Fibroblast of skin of left biceps (primary cell): ENCODE results near the gene SNRNP200.

ENCODE experiments used
- DNase-seq, 2 experiments: peaks; one replicate each; pipeline ENCODE4 v3.0.0-alpha.2; 2013; ENCODE audit warnings: low read depth in 2 of 2

SNRNP200 gene

DNA sequence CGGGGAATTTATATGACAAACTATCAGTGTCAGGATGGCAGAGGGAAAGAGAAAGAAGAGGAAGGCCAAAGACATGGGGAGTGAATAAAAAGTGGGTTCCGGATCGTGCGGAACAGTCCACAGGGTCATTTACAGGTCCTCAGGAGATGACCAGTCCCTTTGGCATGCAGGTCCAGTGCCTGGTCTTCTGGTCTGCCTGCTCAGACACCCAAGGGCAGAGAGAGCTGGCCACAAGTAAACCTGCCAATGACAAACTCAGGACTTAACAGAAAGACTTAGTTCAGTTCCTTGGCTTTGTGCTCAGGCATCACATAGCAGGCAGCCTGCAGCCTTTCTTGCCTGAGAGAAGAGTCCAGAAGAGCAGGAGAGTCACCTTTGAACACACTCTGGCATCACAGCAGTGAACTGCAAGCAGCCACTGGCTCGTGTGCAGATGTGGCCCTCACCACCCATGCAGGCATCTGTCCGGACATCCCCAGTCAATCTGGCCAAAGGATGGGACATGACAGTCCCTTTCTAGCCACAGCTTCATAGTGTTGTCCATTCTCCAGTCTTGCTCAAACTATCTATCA is 53.5 kb downstream of the SNRNP200 start:
- DNase-seq, result no peak

DNA sequence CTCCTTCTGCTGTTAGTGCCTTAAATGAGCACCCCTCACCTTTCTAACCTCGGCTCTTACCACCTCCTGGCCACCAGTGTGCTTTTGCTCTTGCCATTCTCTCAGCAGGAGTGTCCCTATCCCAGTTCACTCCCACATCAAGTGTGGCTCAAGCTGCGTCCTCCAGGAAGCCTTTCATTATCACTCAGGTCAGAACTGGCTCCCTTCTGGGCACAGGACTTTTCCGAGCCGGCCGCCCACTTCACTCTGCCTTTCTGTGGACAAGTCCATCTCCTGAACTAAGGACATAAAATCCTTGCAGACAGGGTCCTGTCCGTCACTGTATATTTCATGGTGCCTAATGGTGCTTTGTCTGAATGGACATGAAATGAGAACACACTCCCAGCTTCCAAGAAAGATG is 55.2 kb downstream of the SNRNP200 start:
- no peak for DNase-seq

DNA sequence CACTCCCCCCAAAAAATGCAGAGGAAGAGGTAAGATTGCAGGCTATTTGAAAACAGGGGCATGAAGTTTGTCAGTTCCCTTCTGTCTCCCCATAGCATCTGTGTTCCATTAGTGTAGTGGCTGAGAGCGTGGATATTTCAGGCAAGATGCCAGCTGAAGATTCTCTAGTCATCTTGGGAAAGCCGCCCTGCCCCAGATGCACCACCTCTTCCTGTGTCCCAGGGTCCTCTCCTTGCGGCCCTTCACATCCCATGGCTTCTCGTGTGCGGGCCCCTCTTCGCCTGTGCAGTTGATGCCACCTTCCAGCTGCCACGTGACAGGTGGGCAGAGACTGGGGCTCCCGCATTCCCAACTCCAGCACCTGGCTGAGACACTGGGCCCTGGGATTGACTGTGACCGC is 55.7 kb downstream of the SNRNP200 start:
- peak; percentile 79 to 81 for DNase-seq

DNA sequence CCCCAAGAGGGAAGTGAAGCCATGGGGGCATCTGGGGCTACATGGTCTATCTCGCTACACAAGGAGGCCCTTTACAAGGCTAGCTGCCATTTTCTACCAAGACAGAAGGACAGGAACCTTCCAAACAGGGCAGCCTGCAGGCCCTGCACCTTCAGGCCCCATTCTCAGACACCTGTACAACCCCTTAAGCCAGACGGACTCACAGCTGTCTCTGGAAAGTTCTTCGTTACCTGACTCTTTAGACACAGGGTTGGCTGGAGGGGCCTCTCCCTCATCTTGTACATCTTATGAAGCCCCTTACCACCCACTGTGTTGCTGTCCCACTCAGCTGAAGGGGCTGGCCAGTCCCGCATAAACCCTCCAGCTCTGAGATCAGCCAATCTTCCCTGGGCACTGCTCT is 56.7 kb downstream of the SNRNP200 start:
- DNase-seq, result no peak

DNA sequence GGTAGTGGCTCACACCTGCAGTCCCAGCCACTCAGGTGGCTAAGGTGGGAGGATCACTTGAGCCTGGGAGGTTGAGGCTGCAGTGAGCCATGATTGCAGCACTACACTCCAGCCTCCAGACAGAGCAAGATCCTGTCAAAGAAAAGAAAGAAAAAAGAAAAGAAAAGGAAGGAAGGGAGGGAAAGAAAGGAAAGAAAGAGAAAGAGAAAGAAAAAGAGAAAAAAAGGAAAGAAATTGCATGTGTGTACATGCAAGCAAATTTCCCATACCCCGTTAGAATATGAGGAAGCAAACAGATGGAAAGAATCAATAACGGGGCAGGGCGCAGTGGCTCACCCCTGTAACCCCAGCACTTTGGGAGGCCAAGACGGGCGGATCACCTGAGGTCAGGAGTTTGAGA is 57.5 kb downstream of the SNRNP200 start:
- no peak for DNase-seq

DNA sequence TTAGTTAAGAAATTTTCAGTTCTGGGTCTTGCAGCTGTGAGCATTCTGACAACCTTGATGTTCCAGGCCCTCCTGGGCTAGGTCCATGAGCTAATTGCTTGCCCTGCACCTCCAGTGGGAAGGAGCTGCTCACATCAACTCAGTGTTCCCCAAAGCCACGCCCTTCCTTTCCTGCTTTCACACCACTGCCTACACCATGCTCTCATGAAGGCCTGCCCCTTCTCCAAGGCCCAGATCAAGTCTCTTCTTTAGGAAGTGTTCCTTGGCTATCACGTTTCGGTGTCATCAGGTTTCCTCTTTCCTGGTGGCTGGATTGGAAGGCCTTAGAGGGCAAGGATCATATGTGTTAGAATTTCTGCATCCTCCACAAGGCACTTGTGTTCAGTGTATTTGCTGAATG is 58.3 kb downstream of the SNRNP200 start:
- DNase-seq, result no peak

DNA sequence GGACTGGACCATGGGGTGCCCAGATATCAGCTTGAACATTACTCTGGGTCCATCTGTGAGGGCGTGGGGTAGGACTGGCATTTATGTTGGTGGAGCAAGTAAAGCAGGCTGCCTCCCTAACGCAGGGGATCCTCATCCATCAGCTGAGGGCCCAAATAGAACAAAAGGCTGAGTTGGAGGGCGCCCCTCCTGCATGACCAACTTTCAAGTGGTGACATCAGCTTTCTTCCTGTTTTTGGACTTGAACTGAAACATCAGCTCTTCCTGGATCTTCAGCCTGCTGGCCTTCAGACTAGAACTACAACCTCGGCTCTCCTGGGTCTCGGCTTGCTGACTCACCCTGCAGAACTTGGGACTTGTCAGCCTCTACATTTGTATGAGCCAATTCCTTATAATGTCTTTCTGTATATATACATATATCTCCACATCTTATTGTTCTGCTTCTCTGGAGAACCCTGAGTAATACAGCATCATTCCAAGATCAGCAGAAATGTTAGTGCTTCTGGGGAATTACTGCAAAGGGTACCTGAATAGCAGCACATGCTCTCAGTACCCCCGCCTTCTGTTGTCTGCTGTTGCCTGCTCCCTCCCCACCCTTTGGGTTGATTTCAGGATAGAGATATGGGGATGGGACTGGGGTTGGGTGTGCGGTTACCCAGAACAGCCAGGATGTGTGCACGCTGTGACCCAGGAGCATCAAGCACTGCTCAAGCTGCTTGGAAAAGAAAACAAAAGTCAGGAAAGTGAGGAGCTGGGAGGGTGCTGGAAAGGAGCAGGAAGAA is 59.5 kb downstream of the SNRNP200 start:
- no peak for DNase-seq

DNA sequence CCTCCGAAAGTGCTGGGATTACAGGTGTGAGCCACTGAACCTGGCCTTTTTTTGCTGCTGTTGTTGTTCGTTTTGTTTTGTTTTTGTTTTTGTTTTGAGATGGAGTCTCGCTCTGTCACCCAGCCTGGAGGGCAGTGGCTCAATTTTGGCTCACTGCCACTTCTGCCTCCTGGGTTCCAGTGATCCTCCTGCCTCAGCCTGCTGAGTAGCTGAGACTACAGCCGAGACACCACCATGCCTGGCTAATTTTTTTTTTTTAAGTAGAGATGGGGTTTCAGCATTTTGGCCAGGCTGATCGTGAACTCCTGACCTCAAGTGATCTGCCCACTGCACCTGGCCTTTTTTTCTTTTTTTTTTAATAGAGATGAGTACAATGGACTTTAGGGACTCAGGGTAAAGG is 61.5 kb downstream of the SNRNP200 start:
- no peak for DNase-seq

DNA sequence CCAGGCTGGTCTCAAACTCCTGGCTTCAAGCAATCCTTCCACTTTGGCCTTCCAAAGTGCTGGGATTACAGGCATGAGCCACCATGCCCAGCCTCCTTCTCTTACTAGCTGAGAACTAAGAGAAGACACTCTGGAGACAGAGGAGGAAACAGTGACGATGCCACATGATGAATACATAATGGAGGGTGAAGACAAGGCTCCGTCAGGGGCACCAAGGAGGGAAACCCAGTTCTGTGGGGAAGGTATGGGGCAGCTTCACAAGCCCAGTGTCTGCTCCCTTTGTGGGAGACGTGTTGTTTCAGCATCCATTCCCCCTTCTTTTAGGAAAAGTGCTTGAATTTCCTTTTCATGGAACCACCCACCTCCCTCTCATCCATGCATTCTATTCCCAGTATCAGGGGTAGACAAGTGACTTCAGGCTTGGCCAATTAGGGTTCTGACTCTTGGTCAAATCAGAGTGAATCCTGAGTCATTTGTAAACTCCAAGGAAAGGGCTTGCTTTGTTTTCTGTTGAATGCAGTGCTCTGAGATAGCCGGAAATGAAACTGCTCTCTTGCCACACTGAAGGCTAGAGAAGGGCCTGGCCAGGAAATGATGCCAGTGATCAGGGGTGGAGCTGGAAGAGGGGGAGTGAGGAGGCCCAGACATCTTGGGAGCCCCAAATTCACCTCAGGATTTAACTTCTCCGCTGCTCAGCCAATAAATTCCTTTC is 63.3 kb downstream of the SNRNP200 start:
- no peak for DNase-seq

DNA sequence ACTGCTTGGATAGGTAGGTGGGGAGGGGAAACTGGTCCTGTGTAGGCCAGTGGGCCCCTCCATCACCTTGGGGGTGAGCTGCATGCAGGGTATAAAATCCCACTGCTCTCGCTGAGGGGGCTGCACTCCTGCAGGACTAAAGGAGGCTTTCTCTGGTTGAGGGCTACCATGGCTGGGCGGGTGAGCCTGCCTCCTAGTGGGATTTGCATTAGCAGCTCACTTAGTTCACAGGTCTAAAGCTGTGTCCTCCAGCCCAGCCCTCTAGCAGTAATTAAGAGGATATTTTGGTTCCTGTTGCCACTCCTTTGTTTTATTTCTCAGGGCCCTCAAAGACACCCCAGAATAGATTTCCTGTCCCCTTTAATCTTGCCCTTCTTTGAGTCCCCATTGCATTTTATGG is 64.1 kb downstream of the SNRNP200 start:
- no peak for DNase-seq

DNA sequence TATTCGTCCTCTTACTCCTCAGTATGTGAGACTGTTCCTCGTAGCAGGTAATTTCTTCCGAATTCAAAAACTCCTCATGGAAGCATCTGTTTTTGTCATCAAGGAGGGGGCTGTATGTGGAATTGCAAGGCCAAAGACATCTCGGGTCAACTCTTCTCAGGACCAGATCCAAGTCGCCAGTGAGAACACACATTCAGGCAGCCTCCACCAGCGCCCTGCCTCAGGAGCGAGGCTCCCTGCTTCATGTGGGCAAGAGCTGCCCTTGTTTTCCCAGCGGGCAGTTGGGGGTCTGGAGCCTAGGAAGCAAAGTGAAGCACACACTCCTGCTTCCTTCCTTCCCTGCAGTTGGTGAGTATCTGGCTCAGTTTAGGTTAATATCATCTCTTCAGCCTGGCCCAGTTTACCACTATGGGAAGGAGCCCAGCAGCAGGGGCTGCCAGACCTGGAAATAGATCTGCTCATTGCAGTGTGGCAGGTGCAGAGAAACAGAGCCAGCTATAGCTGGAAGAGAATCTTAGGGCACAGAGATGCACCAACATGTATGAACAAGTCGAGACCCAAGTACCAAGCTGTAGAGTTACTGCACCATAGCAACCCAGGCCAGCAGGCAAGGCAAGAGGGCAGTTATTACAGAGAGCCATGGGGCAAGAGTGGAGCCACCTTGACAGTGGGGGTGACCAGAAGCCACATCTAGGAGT is 64.9 kb downstream of the SNRNP200 start:
- no peak for DNase-seq

DNA sequence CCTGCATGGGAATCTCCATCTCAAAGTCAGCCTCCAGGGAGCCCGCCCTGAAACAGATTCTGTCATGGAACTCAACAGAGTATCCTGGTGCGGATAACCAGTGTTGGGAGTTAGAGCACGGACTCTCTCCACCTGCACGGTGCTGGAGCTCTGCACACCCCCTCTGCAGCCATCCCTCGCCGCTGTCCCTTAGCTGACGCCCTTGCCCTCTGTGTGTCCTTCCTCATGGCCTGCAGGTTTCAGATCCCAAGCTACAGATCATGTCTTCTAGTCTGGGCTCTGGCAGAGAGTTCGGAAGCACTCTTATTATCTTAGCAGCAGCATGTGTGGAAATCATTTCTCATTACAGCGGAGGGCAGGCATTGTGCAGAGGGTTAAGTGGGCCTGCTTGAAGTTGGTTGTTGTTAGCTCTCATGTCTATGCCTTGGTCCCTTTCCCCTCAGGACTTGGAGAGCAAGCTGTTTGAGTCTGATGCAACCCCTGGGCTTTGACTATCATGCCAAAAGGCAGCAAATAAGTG is 65.5 kb downstream of the SNRNP200 start:
- DNase-seq, result no peak

DNA sequence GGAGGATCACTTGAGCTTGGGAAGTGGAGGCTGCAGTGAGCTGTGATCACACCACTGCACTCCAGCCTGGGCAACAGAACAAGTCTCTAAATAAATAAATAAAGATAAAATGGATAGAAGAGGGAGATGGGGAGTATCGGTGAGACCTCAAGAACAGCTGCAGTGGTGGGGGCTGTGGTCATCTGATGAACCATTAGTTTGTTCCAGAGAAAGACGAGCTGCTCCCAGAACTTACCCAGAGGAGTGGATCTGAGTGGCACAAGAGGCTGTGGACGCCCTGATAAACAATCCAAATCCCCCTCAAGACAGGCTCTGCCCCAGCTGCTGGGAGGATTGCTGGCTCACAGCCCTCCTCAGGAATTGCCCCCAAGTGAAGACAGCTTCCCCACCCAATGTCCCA is 66.3 kb downstream of the SNRNP200 start:
- no peak for DNase-seq

DNA sequence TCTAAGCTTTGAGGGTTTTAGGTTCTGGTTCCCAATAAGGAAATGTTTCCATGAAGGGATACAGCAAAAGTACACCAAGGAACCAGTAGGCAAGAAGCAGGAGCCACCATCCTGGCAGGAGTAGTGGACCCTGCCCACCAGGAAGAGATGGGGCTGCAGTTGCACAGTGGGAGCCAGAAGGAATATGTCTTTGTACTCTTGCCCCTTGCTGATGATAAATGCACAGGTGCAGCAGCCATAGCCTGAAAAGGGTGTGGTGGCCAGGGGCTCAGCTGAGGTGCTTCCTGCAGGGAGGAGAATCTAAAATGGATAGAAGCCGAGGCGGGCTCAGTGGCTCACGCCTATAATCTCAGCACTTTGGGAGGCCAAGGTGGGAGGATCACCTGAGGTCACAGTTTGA is 67.1 kb downstream of the SNRNP200 start:
- DNase-seq, result no peak

DNA sequence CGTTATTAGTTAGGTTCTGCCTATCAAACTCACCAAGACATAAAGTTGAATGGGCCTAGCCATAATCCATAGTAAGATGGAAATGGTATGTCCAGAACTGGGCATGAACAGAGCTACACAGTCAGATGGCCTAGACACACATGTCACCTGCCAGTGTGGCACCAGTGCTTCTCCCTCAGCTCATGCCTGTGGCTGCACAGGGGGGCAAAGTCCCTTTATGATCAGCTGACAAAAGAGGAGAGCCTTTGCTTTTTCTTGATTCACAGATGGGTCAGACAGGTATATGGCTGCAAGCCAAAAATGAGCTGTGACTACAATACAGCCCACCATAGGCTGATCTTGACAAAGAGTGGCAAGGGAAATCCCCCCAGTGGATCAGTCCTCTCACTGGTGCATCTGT is 68.5 kb downstream of the SNRNP200 start:
- no peak for DNase-seq

DNA sequence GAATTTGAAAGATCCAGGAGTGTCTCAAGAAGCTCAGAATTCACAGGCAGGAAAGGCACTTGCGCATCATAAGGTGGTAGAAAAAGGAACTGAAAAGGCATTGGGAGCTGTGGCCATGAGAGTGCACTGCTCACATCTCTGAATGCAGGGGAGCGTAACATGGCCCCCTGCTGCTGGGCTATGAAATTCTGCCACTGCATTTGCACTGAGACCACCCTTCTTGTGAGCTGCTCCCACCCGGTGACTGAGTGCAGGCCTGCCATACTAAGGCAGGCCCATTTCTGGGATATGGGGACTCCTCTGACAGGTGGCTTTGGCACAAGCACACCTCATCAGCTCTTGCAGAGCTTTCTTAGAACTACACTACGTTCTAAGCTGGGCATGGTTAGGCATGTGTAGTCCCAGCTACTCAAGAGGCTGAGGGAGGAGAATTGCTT is 71.4 kb downstream of the SNRNP200 start:
- no peak for DNase-seq

DNA sequence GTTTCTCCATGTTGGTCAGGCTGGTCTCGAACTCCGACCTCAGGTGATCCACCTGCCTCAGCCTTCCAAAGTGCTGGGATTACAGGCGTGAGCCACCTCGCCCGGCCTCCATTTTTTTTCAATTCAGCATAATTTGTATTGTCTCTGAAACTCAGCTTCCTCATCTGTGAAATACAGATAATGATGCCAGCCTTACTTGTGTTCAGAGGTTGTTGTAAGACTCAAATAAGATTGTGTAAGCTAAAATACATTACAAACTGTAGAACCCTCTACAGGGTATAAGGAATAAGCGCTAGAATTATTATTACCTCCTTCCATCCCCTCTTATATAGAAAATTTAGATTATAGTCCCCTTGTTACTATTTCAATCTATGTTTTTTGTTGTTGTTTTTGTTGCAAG is 71.9 kb downstream of the SNRNP200 start:
- no peak for DNase-seq

DNA sequence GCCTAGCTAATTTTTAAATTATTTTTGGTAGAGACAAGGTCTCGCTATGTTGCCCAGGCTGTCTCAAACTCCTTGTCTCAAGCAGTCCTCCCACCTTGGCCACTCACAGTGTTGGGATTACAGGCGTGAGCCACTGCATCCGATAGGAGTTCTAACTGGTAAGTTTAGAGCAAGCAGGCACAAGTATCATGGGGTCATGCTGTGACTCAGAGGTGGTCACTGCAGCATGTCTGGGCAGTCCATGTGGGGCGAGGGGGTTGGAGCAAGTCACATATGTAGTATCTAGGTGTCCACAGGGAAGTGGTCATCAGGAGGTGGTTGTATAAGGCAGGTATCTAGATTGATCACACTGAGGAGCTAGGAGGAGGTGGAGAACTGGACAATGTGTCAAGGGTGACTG is 74.0 kb downstream of the SNRNP200 start:
- no peak for DNase-seq

DNA sequence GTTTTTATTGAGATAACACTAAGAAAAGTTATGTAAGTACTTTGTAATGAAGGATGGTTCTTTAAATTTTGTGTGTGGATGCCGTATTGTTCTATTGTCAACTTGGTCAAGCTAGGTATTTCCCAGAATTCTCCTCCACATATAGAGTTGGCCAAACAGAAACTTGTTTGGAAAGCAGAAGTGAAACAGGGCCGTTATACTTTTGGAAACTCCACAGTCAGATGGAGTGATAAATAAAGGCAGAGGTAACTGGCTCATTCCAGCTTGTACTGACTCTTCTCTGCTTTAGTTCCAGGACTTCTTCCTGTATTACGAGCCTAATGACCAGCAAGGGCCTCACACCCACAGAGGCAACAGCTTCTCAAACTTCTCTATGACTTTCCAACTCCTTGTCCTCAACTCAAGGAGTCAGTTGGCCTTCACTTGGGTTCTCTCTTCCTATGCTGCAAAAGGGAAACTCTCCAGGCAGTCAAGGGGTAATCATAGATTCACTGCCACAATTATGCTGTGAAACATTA is 80.3 kb downstream of the SNRNP200 start:
- no peak for DNase-seq
